CD4-positive, alpha-beta T cell treated with Interferon alpha-2 for 1 hour (primary cell): ENCODE data around the gene ACTG1.
A peak's percentile ranks its signal among the peaks of the same experiment; 100 is the strongest.

Experiments
- DNase-seq, 2 donors: peaks; one replicate each; pipeline ENCODE4 v3.0.0-alpha.2; 2020 to 2022

Gene ACTG1

DNA sequence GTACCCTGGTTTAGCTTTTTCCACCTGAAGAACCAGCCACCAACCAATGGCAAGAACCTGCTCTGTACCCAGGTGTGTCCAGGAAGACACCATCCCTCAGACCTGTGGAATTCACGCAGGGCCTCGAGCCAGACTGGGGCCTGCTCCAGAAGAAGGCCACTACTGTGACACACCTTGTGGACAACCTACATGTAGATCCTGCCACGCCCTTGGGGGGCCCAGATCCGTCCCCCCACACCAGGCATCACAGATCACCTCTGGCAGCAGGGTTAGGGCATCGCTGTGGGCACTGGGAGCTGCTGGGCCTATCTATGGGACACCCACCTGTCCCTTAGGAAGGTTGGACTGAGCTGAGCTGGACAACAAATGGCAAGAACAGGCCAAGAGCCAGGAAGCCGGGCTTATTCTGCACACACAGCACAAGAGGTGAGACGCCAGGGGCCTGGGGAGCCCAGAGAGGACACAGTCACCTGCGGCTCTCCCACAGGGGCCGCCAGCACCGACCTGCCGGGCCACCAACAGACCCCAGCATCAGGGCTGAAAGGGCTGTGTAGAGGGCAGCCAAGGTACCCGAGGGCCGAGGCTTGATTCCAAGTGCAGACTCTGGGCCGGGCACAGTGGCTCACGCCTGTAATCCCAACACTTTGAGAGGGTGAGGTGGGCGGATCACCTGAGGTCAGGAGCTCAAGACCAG lies 31.8 kb upstream of the ACTG1 start:
- DNase-seq = no peak

DNA sequence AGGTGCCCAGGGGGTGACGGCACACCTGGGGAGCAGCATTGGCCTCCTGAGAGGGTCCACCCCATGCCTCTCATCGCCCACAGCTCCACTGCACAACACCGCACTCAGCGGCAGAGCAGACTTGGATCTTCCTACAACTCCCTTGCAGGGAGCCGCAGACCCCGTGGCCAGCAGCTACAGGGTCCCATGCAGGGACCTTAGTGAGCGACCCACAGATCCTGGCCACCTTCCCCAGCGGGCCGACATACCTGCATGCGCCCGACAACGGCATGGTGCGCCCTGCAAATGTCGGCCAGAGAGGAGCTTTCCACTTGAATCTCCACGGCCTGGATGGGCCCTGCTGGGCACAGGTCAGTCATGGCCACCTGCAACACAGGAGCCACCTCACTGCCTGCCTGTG lies 31.2 kb upstream of the ACTG1 start:
- no peak for DNase-seq

DNA sequence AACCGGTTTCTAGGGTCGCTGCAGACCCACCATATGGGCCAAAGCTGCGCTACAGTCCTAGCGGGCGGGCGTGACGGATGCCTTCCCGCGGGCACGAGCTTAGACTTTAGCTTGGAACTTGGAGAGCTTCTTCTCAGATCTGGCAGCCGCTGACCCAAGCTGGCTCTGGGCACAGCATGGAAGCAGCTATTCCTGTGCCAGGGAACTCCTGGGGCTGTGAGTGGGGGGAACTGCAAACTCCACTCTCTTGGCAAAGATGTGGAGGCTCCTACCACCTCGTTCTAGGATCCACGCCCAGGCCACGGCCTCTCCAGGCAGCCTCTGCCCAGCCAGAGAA lies 30.7 kb upstream of the ACTG1 start:
- no peak for DNase-seq

DNA sequence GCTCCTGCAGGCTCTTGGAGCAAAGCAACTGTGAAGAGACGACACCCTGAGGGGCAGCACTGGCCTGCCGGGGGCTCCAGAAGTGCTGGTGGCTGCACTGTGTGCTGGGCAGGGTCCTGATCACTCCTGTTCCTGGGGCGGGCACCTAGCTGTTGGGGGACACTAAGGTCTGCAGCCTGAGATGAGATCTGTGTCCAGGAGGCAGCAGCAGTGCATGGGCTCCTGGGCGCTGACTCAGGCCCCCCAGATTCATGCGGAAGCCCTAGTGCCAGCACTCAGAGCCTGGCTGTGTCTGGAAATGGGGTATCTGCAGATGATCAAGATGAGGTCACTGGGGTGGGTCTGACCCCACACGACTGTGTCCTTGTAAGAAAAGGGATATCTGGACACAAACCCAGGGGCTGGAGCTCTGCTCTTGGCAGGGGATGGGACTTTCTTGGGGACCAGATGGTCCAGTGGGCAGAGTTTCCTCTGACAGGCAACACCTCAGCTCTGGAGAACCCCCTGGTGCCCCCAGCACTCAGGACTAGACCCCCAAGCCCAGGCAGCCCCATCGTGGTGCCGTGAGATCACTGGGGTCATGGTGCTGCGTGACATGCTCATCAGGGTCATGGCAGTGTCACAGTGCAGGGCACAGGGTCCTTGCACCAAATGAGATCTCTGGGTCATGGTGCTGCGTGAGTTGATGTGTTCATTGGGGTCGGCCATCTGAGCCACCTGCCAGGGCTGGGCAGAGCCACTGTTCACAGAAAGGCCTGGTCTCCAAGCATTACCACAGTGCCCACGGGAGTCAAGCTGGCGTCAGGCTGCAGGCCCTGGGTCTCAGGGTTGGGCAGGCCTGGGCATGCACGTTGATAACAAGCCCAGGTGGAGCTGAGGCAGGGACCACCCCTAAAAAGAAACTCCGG lies 30.1 kb upstream of the ACTG1 start:
- no peak for DNase-seq

DNA sequence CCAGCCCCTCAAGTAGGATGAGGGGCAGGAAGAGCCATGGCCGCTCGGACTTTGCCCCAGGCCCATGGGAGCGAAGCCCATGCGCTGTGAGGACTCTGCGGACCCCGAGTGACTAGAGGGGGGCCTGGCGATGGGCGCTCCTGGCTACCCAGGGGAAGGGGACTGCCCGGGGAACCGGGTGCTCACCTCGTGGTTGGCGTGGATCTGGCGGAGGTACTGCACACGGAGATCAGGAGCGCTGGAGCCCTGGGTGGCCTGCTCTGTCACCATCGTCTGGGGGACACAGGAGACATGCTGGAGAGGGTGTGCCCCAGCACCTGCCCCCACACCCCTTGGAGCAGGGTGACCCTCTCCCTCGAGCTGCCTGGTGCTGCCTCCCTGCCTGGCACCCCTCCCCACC lies 28.5 kb upstream of the ACTG1 start:
- no peak for DNase-seq

DNA sequence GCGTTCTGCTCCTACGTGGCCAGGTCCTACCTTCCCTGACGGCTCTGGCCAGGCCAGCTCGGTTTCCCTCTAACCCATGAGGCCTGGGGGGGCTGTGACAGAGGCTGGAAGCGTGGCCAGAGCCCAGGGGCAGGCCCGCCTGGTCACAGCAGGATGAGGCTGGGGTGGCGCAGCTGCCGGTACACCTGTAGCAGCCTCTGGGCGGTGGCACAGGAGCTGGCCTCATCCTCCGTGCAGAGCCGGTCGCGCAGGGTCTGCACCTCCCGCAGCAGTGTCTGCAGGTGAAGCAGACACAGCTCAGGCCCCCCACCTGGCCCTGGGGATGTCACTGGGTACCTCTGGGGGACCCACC lies 28.1 kb upstream of the ACTG1 start:
- no peak for DNase-seq

DNA sequence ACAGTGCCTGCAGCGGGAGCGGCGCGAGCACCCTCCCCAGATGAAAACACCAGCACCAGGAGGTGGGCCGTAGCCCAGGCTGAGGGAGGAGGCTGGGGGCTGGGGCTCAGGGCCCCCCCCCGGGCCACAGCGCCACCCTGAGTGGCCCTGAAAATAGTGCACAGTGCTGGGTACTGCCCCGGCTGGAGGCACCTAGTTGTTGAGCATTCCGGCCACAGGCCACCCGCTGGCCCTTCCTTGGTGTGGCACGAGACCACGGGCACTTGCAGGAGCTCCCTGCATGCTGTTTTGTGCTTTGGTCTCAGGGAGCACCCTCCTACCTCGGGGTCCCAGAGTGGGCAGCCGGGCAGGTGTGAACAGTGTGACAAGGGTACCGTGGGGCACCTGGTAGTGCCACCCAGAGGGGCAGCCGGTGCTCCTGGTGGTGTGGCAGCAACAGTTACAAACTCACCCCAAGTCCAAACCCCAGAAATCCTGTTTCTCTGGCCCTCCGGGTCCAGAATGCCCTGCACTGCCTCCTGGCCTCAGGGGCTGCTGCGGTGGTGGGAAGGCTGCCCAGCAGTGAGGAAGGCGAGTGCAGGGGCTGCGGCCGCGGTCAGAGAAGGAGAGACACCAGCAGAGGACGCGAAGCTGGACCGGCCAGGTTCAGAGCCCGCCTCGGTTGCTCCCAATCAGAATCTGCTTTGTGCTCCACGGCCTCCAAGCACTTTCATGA lies 27.5 kb upstream of the ACTG1 start:
- DNase-seq = no peak

DNA sequence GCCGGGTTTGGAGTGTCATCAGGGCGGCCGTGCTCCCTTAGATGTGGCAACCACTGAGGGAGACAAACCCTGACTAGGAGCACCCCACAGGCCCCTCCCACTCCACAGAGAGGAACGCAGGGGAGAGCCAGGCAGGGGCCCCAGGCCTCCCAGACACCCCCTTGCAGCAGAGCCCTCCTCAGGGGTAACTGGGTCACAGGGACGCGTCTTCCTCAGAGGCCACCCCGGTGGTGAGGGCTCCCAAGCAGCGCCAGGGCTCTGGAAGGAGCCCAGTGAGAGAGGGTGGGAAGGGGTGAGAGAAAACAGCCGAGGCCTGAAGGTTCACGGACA lies 26.9 kb upstream of the ACTG1 start:
- no peak for DNase-seq

DNA sequence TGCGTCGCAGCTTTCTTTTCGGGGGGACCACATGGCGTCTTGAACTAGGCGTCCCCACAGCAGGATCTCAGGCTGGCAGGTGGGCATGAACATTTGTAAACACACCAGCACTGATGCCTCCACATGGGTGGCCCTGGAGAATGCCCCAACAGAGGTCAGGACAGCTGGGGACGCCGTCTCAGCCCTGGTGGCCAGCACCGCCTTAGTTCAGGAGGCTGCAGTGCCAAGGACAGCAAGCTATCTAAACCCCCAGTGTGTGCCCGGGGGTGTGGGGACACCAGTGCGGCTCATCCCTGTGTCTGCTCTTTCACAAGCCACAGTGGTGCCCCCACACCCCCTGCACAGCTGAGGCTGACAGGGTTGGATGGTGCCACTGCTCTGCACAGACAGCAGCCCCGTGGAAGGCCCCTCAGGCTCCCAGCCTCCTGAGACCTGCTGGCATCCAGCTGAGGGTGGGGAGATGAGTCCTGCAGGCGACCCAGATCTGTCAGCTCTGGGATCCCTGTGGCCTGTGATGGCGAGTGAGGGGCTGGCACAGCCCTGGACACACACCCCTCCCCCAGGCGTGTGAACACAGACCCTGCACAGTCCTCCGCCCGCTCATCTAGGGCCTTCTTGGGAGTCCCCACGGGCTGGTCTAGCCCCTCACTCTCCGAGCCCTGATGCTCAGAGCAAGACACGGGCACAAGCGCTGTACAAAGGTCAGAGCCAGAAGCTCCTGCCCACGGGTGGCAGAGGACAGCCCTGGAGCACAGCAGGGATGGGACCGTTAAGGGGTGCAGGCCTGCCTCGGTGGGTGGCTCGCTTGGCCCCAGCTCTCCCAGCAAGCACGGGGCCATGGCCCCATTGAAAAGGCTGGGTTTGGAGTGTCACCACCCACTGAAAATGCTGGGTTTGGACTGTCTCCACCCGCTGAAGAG lies 26.3 kb upstream of the ACTG1 start:
- no peak for DNase-seq

DNA sequence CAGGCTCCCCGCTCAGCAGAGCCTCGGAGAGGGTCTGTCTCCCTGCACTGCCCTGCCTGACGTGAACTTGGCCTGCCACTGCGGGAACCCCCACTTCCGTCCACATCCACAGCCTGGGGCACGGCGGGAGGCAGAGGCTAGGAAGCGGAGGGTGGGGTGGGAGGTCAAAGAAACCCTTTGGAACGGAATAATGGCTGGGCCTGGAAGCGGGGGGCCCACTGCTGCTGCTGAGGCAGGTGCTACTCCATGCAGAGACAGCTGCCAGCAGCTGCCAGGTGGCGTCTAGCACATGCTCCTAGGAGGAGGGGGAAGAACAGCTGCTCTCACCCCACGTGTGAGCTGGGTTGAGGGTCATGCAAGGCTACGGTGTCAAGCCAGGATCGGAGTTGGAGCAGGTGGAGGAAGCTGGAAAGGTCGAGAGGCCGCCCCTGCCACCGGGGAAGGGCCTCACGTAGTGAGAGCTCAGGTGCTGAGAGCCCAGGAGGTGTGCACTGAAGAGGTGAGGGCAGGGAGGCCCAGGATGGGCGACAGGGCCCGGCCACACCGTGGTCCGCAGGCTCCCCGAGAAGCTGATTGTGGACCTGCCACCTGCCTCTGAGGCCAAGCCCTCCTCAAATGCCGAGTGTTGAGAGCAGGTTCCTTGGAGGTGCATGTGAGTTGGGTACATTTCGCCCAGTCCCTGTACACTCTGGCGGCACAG lies 25.4 kb upstream of the ACTG1 start:
- DNase-seq = no peak

DNA sequence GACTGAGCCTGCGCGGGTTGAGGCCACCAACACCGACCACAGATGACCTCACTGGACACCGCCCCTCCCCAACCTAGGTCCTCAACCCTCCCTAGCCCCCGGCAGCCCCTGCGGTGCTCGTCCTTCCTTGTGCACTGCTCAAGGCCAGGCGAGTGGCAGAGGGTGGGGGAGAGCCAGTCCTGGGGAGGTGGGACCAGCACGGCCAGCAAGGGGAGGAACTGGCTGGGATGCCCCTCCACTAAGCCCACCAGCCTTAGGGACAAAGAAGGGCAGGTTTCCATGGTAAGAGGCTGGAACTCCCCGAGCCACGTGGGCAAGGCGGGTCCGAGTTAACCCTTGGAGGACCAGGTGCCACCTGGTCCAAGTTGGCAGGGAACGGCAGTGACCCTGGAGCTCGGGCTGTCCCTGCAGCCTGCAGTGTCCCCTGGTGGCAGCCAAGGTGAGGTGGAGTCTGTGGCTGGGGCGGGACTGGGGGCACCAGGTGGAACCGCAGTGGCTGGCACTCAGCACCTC lies 24.8 kb upstream of the ACTG1 start:
- DNase-seq = peak; percentile 44 to 56

DNA sequence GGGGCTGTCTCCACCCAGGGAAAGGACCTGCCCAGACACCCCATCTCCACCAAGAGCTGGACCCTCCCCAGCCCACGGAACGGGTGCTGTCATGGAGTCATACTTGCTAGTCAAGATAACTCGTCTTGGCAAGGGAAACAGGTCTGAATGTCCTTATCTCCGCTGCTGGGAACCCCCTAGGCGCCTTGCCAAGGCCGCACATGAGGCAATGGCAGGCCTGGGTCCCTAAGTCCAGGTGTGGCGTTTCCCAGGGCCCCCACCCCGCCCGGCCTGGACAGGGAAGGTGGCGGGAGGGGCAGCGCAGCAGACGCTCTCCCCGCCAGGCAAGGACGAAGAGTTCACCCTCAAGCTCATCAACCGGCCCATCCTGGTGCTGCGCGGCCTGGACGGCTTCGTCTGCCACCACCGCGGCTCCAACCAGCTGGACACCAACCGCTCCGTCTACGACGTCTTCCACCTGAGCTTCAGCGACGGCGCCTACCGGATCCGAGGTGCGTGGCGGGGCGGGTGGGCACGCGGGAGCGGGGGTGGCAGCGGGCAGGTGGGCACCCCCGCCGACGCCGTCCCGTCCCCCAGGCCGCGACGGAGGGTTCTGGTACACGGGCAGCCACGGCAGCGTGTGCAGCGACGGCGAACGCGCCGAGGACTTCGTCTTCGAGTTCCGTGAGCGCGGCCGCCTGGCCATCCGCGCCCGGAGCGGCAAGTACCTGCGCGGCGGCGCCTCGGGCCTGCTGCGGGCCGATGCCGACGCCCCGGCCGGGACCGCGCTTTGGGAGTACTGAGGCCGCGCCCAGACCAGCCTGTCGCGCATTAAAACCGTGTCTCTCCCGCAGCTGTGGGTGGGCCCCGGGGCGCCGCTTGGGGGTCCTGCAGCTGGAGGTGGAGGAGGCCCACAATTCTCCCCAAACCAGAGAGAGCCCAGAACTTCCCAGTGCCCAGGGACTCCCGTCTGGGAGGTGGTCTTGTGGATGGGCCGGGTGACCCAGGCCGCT lies 24.0 kb upstream of the ACTG1 start:
- no peak for DNase-seq

DNA sequence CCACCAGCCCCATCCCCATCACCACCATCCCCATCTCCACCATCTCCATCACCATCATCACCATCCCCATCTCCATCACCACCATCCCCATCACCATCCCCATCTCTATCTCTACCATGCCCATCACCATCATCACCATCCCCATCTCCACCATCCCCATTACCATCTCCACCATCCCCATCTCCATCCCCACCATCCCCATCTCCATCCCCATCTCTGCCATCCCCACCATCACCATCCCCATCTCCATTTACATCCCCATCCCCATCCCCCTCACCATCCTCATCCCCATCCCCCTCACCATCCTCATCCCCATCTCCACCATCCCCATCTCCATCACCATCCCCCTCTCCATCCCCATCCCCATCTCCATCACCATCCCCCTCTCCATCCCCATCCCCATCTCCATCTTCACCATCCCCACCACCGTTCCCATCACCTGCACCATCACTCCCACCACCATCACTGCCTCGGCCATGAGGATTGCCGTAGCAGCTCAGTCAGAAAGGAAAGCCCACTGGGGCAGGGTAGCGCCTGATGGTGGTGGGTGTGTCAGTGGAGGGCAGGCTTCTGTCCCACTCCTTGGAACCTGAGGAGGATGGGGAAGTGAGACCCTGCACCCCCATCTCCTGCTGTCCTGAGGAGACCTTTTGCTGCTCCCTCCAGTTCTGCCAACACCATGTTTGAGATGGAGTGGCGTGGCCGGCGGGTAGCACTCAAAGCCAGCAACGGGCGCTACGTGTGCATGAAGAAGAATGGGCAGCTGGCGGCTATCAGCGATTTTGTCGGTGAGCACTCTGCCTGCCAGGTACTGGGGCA lies 23.1 kb upstream of the ACTG1 start:
- DNase-seq = no peak

DNA sequence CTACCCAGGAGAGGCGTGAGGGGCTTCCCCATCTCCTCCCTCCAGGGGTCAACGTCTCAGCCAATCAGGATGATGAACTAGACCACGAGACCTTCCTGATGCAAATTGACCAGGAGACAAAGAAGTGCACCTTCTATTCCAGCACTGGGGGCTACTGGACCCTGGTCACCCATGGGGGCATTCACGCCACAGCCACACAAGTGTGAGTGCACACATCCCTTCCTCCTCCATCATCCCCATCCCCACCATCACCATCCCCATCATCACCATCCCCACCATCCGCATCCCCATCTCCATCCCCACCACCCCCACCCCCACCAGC lies 22.4 kb upstream of the ACTG1 start:
- no peak for DNase-seq

DNA sequence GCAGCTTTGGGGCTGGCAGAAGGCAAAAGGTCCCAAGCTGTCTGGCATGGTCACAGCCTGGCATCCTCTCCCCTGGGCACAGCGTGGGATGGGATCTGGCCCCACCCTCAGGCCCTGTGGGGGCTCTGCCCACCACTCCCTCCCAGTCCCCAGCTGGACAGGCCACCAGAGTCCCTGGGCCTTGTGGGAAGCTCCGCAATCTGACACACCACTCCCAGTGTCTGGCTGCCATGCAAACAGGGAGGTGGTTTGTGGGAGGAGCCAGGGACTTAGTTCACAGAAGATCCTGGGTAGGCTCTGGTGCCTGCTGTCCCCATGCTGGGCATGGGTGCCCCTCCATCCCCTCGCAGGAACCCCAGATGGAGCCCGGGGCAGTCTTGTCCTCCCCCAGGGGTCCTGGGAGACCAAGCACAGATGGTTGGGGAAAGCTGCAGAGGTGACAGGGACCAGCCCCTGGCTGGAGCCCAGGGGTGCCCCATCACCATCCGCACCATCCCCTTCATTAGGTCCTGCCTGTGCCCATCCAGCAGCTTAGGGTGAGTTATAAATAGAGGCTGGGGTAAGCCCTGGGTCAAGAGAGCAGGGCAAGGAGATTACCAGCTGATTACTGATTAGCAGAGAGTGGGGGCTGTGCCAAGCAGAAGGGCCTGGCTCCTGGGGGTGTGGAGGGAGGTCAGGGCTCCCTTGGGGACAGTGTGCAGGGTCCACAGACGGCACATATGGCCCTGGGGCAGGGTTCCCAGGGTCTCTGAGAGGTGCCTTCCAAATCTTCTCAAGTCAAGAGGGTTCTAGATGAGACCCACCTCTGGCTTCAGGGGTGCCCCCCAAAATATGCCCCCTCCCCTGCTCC lies 21.8 kb upstream of the ACTG1 start:
- no peak for DNase-seq

DNA sequence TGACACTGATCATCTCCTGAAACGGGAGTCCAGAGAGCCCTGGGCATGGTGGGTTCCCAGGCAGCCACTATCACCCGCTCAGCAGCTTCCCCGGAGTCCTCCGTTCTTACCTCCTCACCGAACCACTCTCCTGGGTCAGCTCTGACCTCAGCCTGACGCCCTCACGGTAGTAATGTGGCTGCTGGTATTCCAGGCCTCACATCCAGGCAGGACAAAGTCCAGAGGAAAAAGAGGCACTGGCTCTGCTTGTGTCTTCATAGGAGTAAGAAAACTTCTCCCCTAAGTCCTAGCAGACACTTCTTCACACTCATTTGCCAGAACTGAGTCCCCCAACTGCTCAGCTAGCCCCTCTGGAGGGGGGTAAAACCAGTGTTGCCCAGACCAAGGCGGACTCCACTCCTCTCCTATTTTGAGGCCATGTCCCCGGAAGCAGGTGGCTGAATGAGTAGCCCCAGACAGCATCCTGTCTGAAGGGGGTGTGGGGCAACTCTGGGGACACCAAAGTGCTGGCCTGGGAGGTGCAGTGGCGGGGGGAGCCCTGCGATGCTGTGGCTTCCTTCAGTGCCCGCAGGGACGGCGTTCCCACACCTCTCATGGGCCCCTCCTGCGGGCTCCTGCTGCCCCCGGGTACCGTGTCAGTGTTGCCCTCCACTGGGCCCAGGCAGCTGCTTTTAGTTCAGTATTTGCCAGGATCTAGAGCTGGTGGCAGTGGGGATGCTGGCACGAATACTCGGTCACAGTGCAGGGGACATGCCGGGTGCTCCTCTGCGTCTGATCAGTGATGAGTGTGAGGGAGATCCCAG lies 20.9 kb upstream of the ACTG1 start:
- no peak for DNase-seq

DNA sequence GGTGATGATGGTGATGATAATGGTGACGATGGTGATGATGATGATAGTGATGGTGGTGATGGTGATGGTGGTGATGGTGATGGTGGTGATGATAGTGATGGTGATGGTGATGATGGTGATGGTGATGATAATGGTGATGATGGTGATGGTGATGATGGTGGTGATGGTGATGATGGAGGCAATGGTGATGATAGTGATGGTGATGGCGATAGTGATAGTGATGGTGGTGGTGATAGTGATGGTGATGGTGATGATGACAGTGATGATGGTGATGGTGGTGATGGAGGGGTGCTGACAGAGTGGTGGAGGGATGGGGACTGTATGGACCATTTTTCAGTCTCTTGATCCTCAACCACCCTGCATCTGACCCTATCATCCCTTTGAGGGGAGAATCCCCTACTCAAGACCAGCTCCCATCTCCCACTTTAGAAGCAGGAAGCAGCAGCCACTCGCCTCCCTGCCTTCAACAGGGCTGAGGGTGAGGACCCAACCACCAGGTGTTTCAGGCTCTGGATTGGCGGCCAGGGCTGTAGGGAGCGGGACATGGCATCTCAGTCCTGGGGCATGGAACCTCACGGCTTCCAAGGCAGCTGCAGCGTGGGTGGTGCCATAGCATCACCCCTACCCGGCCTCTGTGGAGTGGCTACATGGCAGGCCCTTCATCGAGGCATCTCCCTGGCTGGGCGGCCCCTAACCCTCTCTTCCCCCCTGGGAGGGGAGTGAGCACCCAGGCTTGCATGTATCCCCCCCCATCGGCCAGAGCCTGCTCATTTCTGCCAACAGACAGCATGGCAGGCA lies 20.1 kb upstream of the ACTG1 start:
- no peak for DNase-seq
